Stimulated activated CD4-positive, alpha-beta T cell treated with anti-CD3 and anti-CD28 coated beads, Interleukin-15, amount 100 ng/mL, for 24 hours (primary cell): ENCODE data around the gene DLG2.
"Not testable (repeated sequence)": the region's sequence is repeated elsewhere in the genome, so short reads cannot be mapped to it uniquely, and the experiment has no call there.

Experiments used
- DNase-seq: peaks from one replicate; pipeline ENCODE4 v3.0.0-alpha.2; 2020

The DLG2 gene

GRCh38 chr11:84887055-84887629, 740.0 kb downstream of the DLG2 start:
- no peak for DNase-seq

- no peak for DNase-seq
These were observed 740.8 kb downstream of the DLG2 start for GRCh38 chr11:84886344-84886743.

- DNase-seq = no peak
These were observed 742.3 kb downstream of the DLG2 start for GRCh38 chr11:84884836-84885235.

GRCh38 chr11:84882056-84882455, 745.1 kb downstream of the DLG2 start:
- DNase-seq = no peak

GRCh38 chr11:84871116-84871515, 756.0 kb downstream of the DLG2 start:
- DNase-seq = no peak

- DNase-seq = no peak
These were observed 756.7 kb downstream of the DLG2 start for GRCh38 chr11:84870486-84870885.

- DNase-seq = no peak
These were observed 760.2 kb downstream of the DLG2 start for GRCh38 chr11:84866922-84867321.

- DNase-seq = no peak
These were observed 761.2 kb downstream of the DLG2 start for GRCh38 chr11:84865791-84866535.

GRCh38 chr11:84865257-84865656, 761.9 kb downstream of the DLG2 start:
- DNase-seq = no peak

- no peak for DNase-seq
These were observed 769.4 kb downstream of the DLG2 start for GRCh38 chr11:84857746-84858145.

GRCh38 chr11:84855508-84856245, 771.5 kb downstream of the DLG2 start:
- no peak for DNase-seq

GRCh38 chr11:84854498-84854880, 772.7 kb downstream of the DLG2 start:
- no peak for DNase-seq

- DNase-seq = no peak
These were observed 773.2 kb downstream of the DLG2 start for GRCh38 chr11:84853841-84854497.

- no peak for DNase-seq
These were observed 779.3 kb downstream of the DLG2 start for GRCh38 chr11:84847842-84848241.

- DNase-seq = not testable (repeated sequence)
These were observed 786.9 kb downstream of the DLG2 start for GRCh38 chr11:84840201-84840600.

GRCh38 chr11:84837402-84838069, 789.6 kb downstream of the DLG2 start:
- DNase-seq = no peak

GRCh38 chr11:84836371-84836770, 790.8 kb downstream of the DLG2 start:
- DNase-seq = no peak

GRCh38 chr11:84833488-84834088, 793.6 kb downstream of the DLG2 start:
- DNase-seq = no peak

- DNase-seq = no peak
These were observed 796.8 kb downstream of the DLG2 start for GRCh38 chr11:84830372-84830771.

GRCh38 chr11:84829162-84829561, 798.0 kb downstream of the DLG2 start:
- no peak for DNase-seq

- no peak for DNase-seq
These were observed 798.5 kb downstream of the DLG2 start for GRCh38 chr11:84828616-84829015.

GRCh38 chr11:84825106-84825660, 802.0 kb downstream of the DLG2 start:
- no peak for DNase-seq
